ENCODE data around the gene STRN3. TPM values are rescaled to one million over a fixed set of nuclear protein-coding genes. Genes with fewer than 3 reads are reported as not detected.

Gene STRN3
- total and polyA plus RNA-seq, 7 donors, result 28.2 to 154 (median 80.2) TPM

DNA sequence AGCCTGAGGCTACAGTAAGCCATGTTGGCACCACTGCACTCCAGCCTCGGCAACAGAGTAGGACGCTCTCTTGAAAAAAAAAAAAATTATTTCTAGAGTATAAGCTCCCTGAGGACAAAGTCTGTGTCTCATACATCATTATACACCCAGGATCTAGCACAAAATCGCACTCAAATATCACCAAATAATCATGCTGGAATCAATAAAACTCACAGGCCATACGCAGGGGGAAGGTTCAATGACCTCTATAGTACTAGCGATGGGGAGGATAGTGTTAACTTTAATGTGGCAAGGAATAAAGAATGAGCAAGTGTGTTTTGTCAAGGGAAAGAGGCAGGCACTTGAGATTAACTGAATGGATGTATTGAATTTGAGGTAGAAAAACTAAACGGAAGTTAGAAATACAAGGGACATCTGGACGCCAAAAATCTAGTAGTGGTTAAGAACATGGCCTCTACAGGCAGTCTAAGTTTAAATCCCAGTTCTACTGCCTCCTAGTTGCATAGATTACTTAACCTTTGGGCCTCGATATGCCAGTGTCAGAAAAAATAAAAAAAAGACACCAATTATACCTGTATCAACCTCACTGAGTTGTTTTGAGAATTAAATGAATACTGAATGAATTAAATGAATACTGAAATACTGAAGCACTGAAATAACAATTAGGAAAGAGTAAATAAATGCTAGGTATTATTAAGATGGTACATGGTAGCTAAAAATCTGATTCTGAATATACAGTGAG, 5.2 kb downstream of the STRN3 start:
- WGBS, 3 donors, result 88 to 90% (median 89%) methylated on average over 8 of the region's 8 CpGs
- DNase-seq (no peak), ATAC-seq (no peak)
- Histone ChIP-seq H3K27me3 (ENCODE audit: insufficient read depth in 3 of 3, low read length in 2 of 3) (no peaks in the 10 kb centered on the region), H3K36me3 (ENCODE audit: insufficient read depth in 1 of 2, low read depth in 1 of 2) (peaks cover 0 to 46% of the 10 kb centered on the region in 2 donors), H3K4me1 (peaks cover 25% of the 10 kb centered on the region), H3K27ac (peak overlapping the region; percentile 33), H3K4me3 (no peak overlapping the region), H3K9me3 (no peaks in the 10 kb centered on the region)
- TF ChIP-seq, protein P1, sequence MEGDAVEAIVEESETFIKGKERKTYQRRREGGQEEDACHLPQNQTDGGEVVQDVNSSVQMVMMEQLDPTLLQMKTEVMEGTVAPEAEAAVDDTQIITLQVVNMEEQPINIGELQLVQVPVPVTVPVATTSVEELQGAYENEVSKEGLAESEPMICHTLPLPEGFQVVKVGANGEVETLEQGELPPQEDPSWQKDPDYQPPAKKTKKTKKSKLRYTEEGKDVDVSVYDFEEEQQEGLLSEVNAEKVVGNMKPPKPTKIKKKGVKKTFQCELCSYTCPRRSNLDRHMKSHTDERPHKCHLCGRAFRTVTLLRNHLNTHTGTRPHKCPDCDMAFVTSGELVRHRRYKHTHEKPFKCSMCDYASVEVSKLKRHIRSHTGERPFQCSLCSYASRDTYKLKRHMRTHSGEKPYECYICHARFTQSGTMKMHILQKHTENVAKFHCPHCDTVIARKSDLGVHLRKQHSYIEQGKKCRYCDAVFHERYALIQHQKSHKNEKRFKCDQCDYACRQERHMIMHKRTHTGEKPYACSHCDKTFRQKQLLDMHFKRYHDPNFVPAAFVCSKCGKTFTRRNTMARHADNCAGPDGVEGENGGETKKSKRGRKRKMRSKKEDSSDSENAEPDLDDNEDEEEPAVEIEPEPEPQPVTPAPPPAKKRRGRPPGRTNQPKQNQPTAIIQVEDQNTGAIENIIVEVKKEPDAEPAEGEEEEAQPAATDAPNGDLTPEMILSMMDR (IDR thresholded peaks at IDR 0.05), result no peak
- intact Hi-C loops (cut with DNase I), result loop anchor here in 1 of 2 donors (10.0 kb wide), 1 partner anchor 64 kb away; no protein-coding TSS in a partner anchor

DNA sequence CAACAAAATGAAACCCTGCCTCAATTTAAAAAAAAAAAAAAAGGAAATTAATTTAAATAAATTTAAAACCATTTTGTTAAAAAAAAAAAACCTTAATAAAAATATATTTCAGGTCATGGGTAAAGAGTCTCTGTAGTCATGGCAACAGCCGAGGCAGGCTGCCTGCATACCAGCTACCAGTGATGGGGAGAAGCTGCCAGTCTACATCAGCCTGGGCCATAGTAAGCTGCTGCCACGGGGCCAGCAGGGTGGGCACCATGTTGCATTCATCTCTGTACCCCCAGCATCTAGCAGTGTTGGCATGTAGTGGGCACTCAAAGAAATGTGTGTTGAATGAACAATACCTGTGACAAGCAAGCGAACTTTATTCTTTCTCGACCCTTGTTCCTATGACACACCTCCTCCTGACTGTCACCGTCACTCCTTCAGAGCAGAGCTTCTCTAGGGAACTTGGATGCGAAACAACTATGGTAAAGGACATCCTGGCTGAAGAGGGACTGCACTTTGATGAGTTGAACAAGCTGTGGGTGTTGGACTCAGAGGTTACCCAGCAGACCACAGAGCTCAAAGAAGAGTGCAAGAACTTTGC, 8.0 kb downstream of the STRN3 start:
- intact Hi-C loops (cut with DNase I), result no loop called here
- WGBS, 3 donors, result 76 to 84% (median 80%) methylated on average over 6 of the region's 6 CpGs
- Histone ChIP-seq H3K27me3 (ENCODE audit: insufficient read depth in 3 of 3, low read length in 2 of 3) (no peaks in the 10 kb centered on the region), H3K4me3 (no peak overlapping the region), H3K9me3 (no peaks in the 10 kb centered on the region), H3K4me1 (peaks cover 21% of the 10 kb centered on the region), H3K27ac (no peak overlapping the region), H3K36me3 (ENCODE audit: insufficient read depth in 1 of 2, low read depth in 1 of 2) (peaks cover 0 to 46% of the 10 kb centered on the region in 2 donors)
- TF ChIP-seq, protein P1 (IDR thresholded peaks at IDR 0.05), result no peak
- ATAC-seq (peak in 3 of 4 donors; percentile 30 to 39 (median 31)), DNase-seq (no peak)

DNA sequence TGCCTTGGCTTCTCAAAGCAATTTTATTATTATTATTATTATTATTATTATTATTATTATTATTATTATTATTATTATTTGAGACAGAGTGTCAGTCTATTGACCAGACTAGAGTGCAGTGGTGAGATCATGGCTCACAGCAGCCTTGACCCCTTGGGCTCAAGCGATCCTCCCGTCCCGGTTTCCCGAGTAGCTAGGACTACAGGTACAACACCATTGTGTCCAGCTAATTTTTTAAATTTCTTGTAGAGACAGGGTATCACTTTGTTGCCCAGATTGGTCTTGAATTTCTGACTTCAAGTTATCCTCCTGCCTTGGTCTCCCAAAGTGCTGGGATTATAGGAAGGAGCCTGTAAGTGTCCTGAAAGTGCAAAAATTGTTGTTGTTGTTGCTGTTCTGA, 12.3 kb downstream of the STRN3 start:
- ATAC-seq (no peak), DNase-seq (no peak)
- H3K9me3 ChIP-seq, result no peaks in the 10 kb centered on the region
- no peaks in the 10 kb centered on the region for H3K27me3 ChIP-seq (ENCODE audit: insufficient read depth in 3 of 3, low read length in 2 of 3)
- H3K27ac ChIP-seq, result no peak overlapping the region
- H3K36me3 ChIP-seq (ENCODE audit: insufficient read depth in 1 of 2, low read depth in 1 of 2), result peaks cover 0 to 36% of the 10 kb centered on the region in 2 donors
- TF ChIP-seq, protein P1 (IDR thresholded peaks at IDR 0.05), result no peak
- peaks cover 7% of the 10 kb centered on the region for H3K4me1 ChIP-seq
- intact Hi-C loops (cut with DNase I), result no loop called here
- 94 to 98% (median 98%) methylated on average over 4 of the region's 4 CpGs for WGBS, 3 donors
- H3K4me3 ChIP-seq, result no peak overlapping the region

DNA sequence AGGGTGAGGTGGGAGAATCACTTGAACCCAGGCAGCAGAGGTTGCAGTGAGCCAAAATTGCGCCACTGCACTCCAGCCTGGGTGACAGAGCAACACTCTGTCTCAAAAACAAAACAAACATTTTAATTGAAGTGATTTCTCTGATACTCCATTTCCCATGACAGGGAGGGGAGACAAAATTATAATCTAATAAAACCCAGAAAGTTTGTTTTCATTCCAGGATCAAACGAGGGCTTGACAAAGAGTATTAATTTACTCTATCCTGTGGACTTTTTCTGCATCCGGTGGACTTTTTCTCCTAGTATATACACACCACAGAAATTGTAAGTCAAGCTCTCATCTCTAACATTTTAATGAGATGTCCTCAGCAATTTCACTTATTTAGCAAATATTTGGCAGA, 15.2 kb downstream of the STRN3 start:
- Histone ChIP-seq H3K36me3 (ENCODE audit: insufficient read depth in 1 of 2, low read depth in 1 of 2) (peaks cover 0 to 32% of the 10 kb centered on the region in 2 donors), H3K27me3 (ENCODE audit: insufficient read depth in 3 of 3, low read length in 2 of 3) (no peaks in the 10 kb centered on the region), H3K27ac (no peak overlapping the region), H3K9me3 (no peaks in the 10 kb centered on the region), H3K4me1 (peaks cover 15% of the 10 kb centered on the region), H3K4me3 (no peak overlapping the region)
- TF ChIP-seq, protein P1 (IDR thresholded peaks at IDR 0.05), result no peak
- 63 to 77% (median 75%) methylated on average over 3 of the region's 3 CpGs for WGBS, 3 donors
- ATAC-seq, result no peak
- no peak for DNase-seq
- intact Hi-C loops (cut with DNase I), result no loop called here
